Measurements from ENCODE around the gene SPRY4. TPM values are rescaled to one million over a fixed set of nuclear protein-coding genes. Genes with fewer than 3 reads are reported as not detected.

Gene SPRY4
- total and polyA plus RNA-seq, 4 donors, result 2.7 to 9.6 (median 4.9) TPM

- 96% methylated on average over 3 of the region's 3 CpGs for WGBS
These were observed 19.6 kb downstream of the SPRY4 start for GRCh38 chr5:142305211-142305610.

DNA sequence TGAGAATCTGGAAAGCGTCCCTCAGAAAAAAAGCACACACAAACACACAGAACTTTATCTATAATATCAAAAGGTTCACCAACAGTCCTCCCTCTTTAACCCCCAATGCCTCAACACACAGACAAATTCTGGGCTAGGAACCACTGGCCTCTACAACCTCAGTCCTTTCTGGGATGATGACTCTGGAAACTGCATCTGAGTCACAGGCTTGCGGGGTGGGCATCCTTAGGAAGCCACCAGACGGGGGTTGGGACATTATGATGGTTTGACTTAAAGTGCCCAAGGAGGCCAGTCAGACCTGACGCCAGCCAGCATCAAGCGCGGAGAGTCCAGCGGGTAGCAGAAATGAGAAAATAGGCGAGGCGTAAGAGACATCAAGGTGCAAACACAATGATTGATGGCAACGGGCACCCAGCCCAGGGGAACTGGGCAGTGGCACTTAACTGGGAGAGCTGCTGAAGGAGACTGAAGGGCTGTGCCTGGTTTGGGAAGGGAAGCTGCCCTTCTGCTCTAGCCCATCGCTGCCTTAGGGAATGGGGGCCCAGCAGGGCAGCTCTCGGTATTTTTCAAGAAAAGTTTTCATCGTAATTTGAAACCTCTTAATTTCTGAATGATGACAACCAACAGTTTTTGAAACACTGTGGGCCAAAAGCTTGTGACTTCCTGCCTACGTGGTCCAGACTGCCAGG, 20.7 kb downstream of the SPRY4 start:
- TF ChIP-seq YY1 (IDR thresholded peaks at IDR 0.05), result no peak
- TF ChIP-seq FOXA1 (IDR thresholded peaks at IDR 0.05), result no peak
- 87% methylated on average over 14 of the region's 14 CpGs for WGBS
- no peaks in the 10 kb centered on the region for H3K27me3 ChIP-seq (ENCODE audit: control insufficient read depth in 4 of 4, insufficient read depth in 4 of 4, low read length in 3 of 4)
- H3K9me3 ChIP-seq (ENCODE audit: control insufficient read depth in 4 of 4, low read length in 3 of 4), result no peaks in the 10 kb centered on the region
- H3K27ac ChIP-seq (ENCODE audit: low read depth in 1 of 2, low read length in 2 of 2), result no peak overlapping the region
- no peak for DNase-seq (ENCODE audit: low spot score)
- no peak overlapping the region for H3K9ac ChIP-seq (ENCODE audit: low read depth in 1 of 2, low read length in 2 of 2)
- H3K4me3 ChIP-seq (ENCODE audit: low read depth in 1 of 3, low read length in 3 of 3), result no peak overlapping the region
- no peaks in the 10 kb centered on the region for H3K36me3 ChIP-seq (ENCODE audit: control insufficient read depth in 4 of 4, insufficient read depth in 3 of 4, low read depth in 1 of 4, low read length in 3 of 4)
- H3K4me1 ChIP-seq (ENCODE audit: control insufficient read depth in 4 of 4, insufficient read depth in 4 of 4, low read length in 3 of 4), result no peaks in the 10 kb centered on the region

More at GRCh38 chr5:142305211-142305610, 19.6 kb downstream of the SPRY4 start:
- H3K36me3 ChIP-seq (ENCODE audit: control insufficient read depth in 4 of 4, insufficient read depth in 3 of 4, low read depth in 1 of 4, low read length in 3 of 4), result no peaks in the 10 kb centered on the region
- H3K4me1 ChIP-seq (ENCODE audit: control insufficient read depth in 4 of 4, insufficient read depth in 4 of 4, low read length in 3 of 4), result no peaks in the 10 kb centered on the region
- H3K9ac ChIP-seq (ENCODE audit: low read depth in 1 of 2, low read length in 2 of 2), result no peak overlapping the region
- DNase-seq (ENCODE audit: low spot score), result no peak
- TF ChIP-seq, protein P1, sequence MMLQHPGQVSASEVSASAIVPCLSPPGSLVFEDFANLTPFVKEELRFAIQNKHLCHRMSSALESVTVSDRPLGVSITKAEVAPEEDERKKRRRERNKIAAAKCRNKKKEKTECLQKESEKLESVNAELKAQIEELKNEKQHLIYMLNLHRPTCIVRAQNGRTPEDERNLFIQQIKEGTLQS (IDR thresholded peaks at IDR 0.05), result no peak
- TF ChIP-seq, protein P2, sequence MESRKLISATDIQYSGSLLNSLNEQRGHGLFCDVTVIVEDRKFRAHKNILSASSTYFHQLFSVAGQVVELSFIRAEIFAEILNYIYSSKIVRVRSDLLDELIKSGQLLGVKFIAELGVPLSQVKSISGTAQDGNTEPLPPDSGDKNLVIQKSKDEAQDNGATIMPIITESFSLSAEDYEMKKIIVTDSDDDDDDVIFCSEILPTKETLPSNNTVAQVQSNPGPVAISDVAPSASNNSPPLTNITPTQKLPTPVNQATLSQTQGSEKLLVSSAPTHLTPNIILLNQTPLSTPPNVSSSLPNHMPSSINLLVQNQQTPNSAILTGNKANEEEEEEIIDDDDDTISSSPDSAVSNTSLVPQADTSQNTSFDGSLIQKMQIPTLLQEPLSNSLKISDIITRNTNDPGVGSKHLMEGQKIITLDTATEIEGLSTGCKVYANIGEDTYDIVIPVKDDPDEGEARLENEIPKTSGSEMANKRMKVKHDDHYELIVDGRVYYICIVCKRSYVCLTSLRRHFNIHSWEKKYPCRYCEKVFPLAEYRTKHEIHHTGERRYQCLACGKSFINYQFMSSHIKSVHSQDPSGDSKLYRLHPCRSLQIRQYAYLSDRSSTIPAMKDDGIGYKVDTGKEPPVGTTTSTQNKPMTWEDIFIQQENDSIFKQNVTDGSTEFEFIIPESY (IDR thresholded peaks at IDR 0.05), result no peak
- TF ChIP-seq EGR1 (IDR thresholded peaks at IDR 0.05; ENCODE audit: low read depth in 2 of 2) (no peak), HNF4G (IDR thresholded peaks at IDR 0.05) (no peak), RXRA (IDR thresholded peaks at IDR 0.05) (no peak), SP1 (IDR thresholded peaks at IDR 0.05) (no peak), HNF4A (conservative IDR thresholded peaks at IDR 0.05) (no peak), GABPA (IDR thresholded peaks at IDR 0.05 in 1 of 2, conservative IDR thresholded peaks at IDR 0.05 in 1 of 2) (no peak), NR2F2 (IDR thresholded peaks at IDR 0.05) (no peak)
- TF ChIP-seq, protein P3, sequence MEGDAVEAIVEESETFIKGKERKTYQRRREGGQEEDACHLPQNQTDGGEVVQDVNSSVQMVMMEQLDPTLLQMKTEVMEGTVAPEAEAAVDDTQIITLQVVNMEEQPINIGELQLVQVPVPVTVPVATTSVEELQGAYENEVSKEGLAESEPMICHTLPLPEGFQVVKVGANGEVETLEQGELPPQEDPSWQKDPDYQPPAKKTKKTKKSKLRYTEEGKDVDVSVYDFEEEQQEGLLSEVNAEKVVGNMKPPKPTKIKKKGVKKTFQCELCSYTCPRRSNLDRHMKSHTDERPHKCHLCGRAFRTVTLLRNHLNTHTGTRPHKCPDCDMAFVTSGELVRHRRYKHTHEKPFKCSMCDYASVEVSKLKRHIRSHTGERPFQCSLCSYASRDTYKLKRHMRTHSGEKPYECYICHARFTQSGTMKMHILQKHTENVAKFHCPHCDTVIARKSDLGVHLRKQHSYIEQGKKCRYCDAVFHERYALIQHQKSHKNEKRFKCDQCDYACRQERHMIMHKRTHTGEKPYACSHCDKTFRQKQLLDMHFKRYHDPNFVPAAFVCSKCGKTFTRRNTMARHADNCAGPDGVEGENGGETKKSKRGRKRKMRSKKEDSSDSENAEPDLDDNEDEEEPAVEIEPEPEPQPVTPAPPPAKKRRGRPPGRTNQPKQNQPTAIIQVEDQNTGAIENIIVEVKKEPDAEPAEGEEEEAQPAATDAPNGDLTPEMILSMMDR (IDR thresholded peaks at IDR 0.05; ENCODE audit: low read depth, low read length, missing input control), result no peak
- H3K9me3 ChIP-seq (ENCODE audit: control insufficient read depth in 4 of 4, low read length in 3 of 4), result no peaks in the 10 kb centered on the region
- H3K27me3 ChIP-seq (ENCODE audit: control insufficient read depth in 4 of 4, insufficient read depth in 4 of 4, low read length in 3 of 4), result no peaks in the 10 kb centered on the region
- H3K4me3 ChIP-seq (ENCODE audit: low read depth in 1 of 3, low read length in 3 of 3), result no peak overlapping the region
- H3K27ac ChIP-seq (ENCODE audit: low read depth in 1 of 2, low read length in 2 of 2), result no peak overlapping the region

DNA sequence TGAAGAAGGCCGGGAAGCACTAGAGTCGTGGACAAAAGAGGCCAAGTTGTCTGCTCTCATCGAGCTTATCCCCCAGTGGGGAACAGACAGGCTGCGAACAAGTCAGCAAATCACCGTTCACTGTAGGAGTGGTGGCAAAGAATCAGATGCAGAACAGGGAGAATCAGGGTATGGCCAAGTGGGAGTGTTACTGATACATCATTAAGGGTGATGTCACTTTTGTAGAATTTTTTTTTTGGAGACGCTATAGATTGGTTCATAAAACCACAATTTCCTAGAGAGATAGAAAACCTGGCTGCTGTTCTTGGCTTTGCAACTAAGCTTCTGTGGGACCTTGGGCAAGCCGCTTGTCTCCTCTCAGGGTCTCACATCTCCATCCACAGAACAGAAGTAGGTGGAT, 21.3 kb downstream of the SPRY4 start:
- no peaks in the 10 kb centered on the region for H3K36me3 ChIP-seq (ENCODE audit: control insufficient read depth in 4 of 4, insufficient read depth in 3 of 4, low read depth in 1 of 4, low read length in 3 of 4)
- no peak overlapping the region for H3K4me3 ChIP-seq (ENCODE audit: low read depth in 1 of 3, low read length in 3 of 3)
- WGBS, result 82% methylated on average over 7 of the region's 7 CpGs
- DNase-seq (ENCODE audit: low spot score), result no peak
- H3K27ac ChIP-seq (ENCODE audit: low read depth in 1 of 2, low read length in 2 of 2), result no peak overlapping the region
- no peaks in the 10 kb centered on the region for H3K27me3 ChIP-seq (ENCODE audit: control insufficient read depth in 4 of 4, insufficient read depth in 4 of 4, low read length in 3 of 4)
- H3K9me3 ChIP-seq (ENCODE audit: control insufficient read depth in 4 of 4, low read length in 3 of 4), result no peaks in the 10 kb centered on the region
- H3K4me1 ChIP-seq (ENCODE audit: control insufficient read depth in 4 of 4, insufficient read depth in 4 of 4, low read length in 3 of 4), result no peaks in the 10 kb centered on the region
- no peak overlapping the region for H3K9ac ChIP-seq (ENCODE audit: low read depth in 1 of 2, low read length in 2 of 2)
- no peak for TF ChIP-seq RAD21 (IDR thresholded peaks at IDR 0.05)
- no peak for TF ChIP-seq SP1 (IDR thresholded peaks at IDR 0.05)
- TF ChIP-seq REST (IDR thresholded peaks at IDR 0.05), result no peak
- no peak for TF ChIP-seq MAX (IDR thresholded peaks at IDR 0.05)
- no peak for TF ChIP-seq FOXA1 (IDR thresholded peaks at IDR 0.05)
- TF ChIP-seq NR2F2 (IDR thresholded peaks at IDR 0.05), result no peak
- no peak for TF ChIP-seq HNF4G (IDR thresholded peaks at IDR 0.05)
- no peak for TF ChIP-seq YY1 (IDR thresholded peaks at IDR 0.05)
- no peak for TF ChIP-seq HNF4A (conservative IDR thresholded peaks at IDR 0.05)
- TF ChIP-seq, protein P3 (IDR thresholded peaks at IDR 0.05; ENCODE audit: low read depth, low read length, missing input control), result no peak

Data from liver (tissue), 9 donors.